ENCODE results near the gene SKP2.
"Not testable (repeated sequence)": the region's sequence is repeated elsewhere in the genome, so short reads cannot be mapped to it uniquely, and the experiment has no call there.

SKP2 gene

DNA sequence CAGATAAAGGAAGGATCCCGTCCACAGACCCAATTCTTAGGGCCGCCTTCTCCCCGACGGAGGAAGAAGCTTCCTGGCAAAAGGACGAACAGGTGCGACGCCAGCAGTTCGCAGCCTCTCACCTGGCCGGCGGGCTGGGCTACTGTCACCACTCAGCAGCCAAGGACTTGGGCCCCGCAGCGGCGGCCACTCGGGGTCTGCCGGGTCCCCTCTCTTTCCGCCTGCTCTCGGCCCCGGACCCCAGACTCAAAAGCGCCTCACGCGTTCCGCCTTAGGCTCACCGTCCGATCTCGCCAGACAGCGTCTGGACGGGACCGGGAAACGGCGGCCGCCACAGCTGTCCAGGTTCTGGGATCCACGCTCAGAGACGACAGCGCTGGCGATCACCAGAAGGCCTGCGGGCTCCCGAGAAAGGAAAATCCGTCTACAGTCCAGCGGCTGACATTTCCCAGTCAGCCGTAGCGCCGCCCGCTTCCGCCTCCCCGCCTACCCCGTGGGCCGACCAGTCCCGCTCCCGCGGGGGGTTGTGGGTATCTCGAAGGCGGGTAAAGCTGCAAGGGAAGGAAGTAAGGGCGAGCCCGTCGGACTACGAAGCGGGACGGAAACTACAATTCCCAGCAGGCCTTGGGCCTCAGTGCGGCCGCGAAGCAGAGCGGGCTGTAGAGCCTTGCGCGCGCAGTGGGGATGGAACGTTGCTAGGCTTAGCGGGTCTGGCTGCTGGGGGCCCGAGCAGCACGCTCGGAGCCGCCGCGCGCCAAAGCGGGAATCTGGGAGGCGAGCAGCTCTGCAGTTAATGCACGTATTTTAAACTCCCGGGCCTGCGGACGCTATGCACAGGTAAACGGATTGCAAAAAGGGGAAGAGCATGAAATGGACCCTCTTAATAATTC, at the start of gene SKP2, which contains the start of gene LMBRD2:
Gene SKP2, plus strand, starts transcription at position 678 of the 890 bp plus-strand sequence. Its CDS starts 152 bp downstream, at position 830.
Gene LMBRD2, minus strand, starts transcription at position 454 of the 890 bp plus-strand sequence. CDS start 8,538 bp downstream, outside the sequence.
- peak; percentile 95 for DNase-seq (ENCODE audit: low spot score)

DNA sequence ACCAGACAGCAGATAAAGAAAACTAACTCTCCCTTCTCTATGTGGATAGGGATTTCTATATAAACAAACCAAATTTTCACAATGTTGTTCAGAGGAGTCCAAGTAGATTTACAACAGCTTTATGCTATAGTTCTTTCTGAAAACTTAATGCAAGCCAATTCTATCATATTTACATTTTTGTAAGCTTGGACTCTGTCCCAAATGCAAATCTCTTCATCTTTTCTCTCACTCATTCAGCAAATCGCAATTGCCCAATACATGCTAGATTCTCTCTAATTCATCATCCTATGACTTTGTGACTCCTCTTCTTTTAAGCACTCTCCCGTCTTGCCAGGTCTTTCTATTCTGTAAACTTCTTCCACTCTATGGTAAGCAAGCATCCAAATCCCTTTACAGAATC, 46.1 kb upstream of the SKP2 start:
- no peak for DNase-seq (ENCODE audit: low spot score)

DNA sequence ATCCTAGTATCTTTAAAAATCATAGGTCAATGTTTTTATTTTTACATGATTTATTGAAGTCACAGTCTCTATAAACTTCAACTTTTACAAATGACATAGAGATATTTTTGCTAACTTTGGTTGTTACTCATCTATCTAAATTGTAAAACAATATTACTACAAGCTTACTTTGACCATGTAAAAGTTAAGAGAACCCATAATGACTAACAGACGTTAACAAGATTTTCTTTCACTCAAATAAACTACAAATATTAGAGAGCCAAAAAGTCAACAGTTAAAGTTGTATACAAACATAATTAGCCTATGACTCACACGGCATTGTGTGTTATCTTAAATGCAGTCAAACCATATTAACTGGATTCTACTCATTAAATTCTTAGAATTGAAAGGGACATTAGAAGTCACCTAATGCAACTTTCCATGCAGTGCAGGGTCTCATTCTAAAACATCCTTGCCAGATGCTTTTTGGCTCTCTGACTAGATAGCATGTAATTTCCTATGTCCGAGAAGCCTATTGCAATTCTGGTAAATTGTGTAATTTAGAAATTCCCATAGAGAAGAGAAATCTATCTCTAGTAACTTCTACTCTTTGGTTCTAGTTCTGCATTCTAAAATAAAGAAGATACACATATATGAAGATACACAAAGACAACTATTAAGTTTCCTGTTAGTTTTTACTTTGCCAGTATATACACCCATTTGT, 43.0 kb upstream of the SKP2 start:
- no peak for DNase-seq (ENCODE audit: low spot score)

DNA sequence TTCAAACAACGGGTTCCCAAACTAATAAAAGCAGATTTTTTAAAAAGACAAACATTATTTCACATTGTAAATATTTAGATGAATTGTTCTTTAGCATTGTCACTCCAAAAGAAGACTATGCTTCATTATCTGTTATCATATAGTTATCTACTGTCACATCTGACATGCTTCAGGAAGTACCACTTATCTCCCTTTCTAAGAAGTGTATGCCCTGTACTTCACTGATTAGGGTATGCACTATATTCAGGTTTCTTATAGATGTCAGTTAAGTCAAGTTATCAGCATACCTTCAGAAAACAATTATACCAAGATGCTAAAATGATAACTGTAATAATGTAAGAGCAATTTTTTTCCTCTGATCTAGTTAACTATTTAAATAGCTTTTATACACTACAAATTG, 40.7 kb upstream of the SKP2 start:
- DNase-seq (ENCODE audit: low spot score): no peak

DNA sequence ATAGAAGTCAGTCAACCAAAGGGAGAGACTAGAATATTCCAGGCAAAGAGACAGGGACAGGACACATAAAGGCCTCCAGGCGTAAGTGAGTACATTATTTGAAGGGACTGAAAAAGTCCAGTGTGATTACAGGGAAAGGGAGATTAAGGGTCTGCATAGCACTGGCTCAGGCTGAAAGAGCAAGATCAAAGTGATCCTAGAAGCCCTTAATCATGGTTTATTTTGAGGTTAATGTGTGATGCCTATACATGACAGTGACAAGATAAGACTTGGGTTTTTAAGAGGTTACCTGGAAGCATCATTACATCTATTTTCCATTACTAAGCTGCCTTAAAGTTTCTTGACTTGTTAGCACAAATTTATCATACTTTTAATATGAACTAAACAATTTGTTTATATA, 26.0 kb upstream of the SKP2 start:
- DNase-seq (ENCODE audit: low spot score): no peak

DNA sequence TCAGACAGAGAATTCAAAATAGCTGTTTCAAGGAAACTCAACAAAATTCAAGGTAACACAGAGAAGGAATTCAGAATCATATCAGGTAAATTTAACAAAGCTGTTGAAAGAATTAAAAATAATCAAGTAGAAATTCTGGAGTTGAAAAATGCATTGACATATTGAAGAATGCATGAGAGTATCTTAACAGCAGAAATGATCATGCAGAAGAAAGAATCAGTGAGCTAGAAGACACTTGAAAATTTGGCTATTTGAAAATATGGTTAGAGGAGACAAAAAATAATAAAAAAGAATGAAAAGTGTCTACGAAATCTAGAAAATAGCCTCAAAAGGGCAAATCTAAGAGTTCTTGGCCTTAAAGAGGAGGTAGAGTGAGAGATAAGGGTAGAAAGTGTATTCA, 23.1 kb upstream of the SKP2 start:
- DNase-seq (ENCODE audit: low spot score): no peak

DNA sequence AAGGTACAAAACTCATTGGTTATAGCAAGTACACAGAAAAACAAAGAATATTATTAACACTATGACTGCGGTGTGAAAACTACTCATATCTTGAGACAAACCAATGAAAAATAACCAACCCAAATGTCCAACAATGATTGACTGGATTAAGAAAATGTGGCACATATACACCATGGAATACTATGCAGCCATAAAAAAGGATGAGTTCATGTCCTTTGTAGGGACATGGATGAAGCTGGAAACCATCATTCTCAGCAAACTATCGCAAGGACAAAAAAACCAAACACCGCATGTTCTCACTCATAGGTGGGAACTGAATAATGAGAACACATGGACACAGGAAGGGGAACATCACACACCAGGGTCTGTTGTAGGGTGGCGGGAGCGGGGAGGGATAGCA, 22.2 kb upstream of the SKP2 start:
- DNase-seq (ENCODE audit: low spot score): not testable (repeated sequence)

DNA sequence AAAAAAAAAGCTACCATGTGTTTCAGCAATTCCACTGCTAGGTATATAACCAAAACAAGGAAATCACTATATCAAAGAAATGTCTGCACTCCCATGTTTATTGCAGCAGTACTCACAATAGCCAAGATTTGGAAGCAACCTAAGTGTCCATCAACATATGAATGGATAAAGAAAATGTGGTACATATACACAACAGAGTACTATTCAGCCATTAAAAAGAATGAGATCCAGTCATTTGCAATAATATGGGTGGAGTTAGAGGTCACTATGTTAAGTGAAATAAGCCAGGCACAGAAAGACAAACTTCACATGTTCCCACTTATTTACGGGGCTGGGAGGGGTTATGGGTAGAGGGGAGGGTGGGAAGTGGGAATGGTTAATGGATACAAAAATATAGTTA, 18.9 kb upstream of the SKP2 start:
- DNase-seq (ENCODE audit: low spot score): not testable (repeated sequence)

DNA sequence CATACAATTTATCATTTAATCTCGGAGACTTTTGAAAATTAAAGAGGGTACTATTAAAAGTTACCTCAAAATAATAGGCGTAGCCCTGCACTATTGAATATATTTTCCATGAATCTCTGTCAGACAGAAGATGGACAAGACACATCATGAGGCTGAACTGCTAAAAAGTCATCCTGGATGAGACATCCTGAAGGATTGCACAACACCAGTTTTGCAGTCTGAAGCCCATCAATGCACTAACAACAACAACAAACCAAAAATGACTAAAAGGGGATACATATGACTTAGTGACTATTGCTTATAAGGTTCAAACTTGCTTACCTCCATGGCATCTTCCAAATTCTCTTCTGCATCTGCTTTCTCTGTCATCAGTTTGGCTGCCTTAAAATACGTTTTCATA, 15.9 kb upstream of the SKP2 start:
- no peak for DNase-seq (ENCODE audit: low spot score)

DNA sequence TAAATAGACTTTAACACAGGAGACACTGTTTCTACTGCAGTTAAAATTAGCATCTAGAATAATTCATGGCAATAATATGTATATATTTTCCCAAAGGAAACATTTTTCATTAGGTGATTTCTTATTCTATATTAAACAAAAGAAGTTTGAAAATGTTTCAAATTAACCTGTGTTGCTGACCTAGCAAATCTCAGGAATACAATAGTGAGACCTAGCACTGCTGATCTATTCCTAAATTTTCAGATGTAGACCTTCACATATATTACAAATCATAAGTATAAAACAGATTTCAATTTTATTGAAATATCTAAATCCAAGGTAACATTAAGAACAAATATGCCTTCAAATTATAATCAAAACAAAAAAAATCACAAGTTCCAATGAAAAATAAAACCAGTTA, 15.3 kb upstream of the SKP2 start:
- no peak for DNase-seq (ENCODE audit: low spot score)

DNA sequence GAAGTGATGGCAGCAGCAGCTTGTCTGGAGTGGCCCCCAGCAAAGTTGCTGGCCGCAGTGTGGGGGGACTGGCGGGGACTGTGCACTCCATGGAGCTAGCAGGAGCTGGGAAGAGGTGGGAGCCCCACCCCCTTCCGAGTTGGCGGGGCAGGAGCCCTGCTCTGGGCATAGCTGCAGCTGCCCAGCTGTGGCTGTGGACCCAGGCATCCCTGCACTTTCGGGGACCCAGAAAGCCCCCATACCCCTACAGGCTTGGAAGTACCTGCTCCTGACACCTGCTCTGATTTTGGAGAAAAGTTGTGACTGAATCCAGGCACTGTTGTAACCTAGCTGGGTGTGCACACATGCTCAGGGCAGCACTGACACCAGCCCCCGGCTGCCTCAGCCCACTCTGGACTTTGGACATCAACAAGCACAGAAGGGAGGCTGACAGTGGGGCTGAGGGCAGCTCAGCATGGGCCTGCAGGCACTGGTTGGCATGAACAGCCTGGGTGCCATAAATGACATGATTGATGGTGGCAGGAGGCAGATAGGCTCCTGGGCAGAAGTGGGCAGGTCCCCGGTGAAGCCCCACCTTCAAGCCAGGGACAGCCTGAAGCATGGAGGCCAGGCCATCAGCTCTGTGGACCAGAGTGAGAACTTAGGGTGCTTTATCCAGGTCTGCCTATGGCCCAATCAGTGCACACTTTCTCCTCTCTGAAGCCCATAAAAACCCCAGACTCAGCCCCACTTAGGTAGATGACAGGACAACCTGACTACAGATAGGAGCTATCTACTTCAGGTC, 12.8 kb upstream of the SKP2 start:
- no peak for DNase-seq (ENCODE audit: low spot score)

DNA sequence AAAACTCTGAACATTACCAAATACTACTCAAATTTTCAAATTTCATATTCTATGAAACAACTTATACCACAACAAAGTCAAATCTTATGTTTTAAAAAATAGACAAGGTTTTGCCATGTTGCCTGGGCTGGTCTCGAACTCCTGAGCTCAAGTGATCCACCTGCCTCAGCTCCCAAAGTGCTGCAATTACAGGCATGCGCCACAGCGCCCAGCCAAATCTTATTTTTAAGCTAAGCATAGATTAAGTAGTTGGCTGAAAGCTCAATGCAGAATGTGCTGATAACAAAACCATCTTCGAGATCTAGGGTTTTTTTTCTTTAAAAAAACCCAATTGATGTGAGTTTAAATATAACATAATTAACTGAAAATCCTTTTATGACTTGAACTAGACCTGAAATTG, 6.6 kb upstream of the SKP2 start:
- DNase-seq (ENCODE audit: low spot score): no peak

DNA sequence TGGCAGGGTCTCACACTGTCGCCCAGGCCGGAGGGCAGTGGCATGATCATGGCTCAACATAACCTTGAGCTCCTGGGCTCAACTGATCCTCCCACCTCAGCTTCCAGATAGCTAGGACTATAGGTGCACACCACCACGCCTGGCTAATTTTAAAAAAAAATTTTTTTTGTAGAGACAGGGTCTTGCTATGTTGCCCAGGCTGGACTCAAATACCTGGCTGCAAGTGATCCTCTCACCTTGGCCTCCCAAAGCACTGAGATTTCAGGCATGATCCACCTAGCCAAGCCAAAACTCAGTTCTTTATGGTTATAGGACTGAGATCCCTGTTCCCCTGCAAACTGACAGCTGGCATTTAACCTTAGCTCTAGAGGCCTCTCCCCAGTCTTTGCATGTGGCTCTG, 5.5 kb upstream of the SKP2 start:
- DNase-seq (ENCODE audit: low spot score): no peak

DNA sequence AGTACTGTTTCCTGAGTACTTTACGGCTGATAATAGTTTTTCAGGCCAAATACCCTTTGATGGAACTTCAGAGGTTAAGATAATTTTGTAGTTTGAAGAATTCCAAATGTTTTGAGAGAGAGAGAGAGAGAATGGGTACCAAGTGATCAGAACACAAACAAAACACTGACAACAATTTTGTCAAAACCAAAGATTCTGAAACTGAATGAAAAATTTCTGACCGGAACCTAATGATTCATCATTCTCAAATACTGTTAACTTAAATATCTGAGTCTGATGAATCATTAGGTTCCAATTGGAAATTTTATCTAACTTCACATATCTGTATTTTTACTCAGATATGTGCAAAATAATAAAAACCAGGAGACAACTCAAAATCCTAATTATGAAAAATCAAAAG, 4.2 kb upstream of the SKP2 start:
- DNase-seq (ENCODE audit: low spot score): no peak

DNA sequence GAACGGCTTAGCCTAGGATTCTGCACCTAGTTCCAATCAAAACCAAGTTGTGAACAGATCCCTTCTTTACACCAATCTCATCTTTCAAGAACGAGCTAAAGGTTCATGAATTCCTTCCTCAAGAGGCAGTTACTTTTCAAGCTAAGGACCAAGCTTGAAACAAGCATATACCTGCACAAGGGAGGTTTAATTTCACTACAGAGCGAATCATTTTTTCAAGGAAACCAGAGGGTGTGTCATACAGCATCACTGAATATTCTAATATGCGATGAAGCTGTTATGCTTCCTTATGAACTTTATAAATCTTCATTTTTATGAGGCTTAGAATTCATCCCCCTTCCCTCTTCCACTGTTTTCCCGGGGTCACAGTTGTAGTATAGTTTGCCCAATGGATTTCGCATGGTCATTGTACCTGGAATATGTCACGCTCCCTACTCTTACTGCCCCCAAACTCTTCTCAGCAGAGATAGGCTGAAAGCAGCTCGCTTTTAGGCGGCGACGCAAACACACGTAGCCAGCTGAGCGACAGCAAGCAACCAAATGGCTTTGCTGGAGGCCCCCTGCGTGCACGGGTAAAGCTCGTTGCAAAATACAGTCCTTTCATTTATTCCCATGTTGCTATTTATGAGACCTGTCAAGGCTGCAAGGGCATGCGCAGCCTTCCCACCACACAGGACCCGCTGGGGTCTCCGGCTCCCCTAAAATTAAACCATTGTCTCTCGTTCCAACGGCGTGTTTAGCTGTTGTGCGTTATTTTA, 1.1 kb upstream of the SKP2 start:
- peak; percentile 46 for DNase-seq (ENCODE audit: low spot score)

DNA sequence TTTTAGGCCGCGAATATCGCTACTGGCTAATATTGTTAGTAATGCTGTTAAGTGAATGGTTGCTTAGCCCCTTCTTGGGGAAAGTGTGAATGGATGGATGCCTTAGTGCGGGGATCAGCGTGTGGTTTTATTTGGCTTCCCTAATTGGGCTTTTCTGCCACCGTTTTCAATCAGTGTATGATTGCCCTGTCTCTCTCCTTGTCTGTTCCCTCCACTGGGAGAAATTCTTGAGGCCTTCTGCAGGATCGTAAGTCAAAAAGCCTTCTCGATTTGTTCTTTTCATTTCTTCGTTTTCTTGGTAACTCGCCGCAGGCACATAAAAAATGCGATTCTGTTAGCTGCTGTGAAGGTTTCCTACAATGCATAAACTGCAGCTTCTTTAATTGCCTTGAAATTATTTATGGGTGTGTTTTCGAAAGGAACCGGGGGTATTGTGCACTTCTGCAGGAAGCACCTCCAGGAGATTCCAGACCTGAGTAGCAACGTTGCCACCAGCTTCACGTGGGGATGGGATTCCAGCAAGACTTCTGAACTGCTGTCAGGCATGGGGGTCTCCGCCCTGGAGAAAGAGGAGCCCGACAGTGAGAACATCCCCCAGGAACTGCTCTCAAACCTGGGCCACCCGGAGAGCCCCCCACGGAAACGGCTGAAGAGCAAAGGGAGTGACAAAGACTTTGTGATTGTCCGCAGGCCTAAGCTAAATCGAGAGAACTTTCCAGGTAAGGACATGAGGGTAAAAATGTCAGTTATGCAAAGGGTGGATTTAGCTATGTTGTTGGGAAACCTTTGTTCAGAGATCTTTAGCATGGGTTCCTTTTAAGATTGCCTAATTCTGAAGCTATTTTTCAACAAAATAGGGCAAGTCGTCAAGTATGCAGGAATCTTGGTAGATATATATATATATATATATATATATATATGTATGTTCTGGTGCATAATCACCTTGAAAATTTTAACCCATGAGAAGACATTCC, 700 bp downstream of the SKP2 start:
- DNase-seq (ENCODE audit: low spot score): peak; percentile 14

DNA sequence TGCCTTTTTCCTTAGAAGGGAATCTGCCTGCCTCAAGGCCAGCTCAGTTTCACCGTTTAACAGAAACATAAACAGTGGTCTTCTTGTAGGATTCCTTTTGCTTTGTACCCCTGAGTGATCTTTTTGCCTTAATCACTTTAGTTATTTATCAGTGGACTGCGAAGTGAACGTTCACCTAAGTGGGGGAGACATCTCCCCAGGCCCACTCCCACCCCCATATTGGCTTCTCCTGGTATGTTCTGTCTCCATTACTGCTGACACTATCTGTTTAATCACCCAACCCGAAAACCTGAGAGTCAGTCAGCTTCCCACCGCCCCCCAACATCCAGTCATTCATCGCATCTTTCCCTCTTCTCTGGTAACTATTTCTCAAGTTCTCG, 1.4 kb downstream of the SKP2 start:
- DNase-seq (ENCODE audit: low spot score): no peak

DNA sequence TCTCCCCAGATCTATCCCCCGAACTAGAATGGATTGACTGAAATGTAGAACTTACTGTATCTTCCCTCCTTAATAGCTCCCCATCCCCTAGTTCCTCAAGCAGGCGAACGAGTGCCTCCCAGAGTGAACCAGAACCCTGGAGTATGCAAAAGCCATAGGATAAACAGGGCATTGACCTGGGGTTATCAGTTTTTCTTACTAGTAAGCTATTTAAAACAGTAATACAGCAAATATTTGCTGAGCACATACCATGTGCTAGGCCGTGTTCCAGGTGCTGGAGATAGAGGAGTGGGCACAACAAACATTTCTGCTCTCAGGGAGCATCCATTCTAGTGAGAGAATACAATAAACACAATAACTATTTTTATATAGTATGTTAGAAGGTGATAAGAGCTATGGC, 1.8 kb downstream of the SKP2 start:
- DNase-seq (ENCODE audit: low spot score): no peak

DNA sequence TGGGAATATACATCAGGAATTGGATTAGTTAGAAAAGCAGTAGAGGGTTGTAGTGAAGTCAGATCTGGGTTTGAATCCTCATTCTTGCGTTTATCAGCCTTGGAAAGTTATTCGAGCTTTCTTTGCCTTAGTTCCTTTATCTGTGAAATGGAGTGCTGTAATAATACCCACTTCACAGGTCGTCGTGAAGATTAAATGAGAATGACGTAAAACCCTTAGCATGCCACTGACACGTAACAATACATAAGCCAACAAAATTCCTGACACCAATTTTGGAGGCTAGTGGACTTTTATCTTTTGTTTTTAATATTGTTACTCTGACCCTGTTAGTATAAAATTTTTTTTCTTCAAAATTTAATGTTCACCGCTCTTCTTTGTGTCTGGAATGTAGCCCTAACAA, 3.4 kb downstream of the SKP2 start:
- DNase-seq (ENCODE audit: low spot score): no peak

DNA sequence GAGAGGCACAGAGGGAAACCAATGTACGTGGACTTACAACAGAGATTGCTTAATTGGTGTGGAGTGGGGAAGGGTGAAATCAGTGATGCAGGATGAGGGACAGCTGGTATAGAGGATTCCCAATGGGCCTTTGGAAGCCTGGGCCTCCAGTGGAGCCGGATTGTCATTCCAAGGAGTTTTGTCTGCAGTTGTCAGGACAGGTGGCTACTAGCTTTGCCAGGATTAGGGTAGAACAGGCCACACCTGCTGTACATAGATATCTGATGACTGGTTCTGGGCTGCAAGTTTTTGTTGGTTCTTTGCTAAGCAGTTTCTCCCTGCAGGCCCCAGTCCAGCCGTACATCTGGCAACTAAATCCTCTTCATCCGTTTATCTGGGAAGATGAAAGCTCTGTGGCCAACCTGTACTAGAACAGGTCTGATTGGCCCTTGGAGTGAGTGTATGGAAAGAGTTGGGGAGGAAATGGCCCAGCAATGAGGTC, 4.2 kb downstream of the SKP2 start:
- DNase-seq (ENCODE audit: low spot score): peak; percentile 26

Data from AG08396 (cell line).